ENCODE results near the gene RAC3. TPM values are rescaled to one million over a fixed set of nuclear protein-coding genes. Genes with fewer than 3 reads are reported as not detected.

RAC3 gene
- polyA plus RNA-seq, 1 donor (not counting 4 experiments of a cell fraction or from before 2014, with no cell fraction given), result 12.3 TPM

GRCh38 chr17:82055023-82055964 lies 23.8 kb downstream of the RAC3 start:
- no peak overlapping the region for H3K9ac ChIP-seq (ENCODE audit: control insufficient read depth, extremely low read depth, insufficient read depth, low read length)
- peaks cover 25% of the 10 kb centered on the region for H3K79me2 ChIP-seq (ENCODE audit: control insufficient read depth, insufficient read depth, low read length)
- no peak overlapping the region for H3K4me3 ChIP-seq (ENCODE audit: control insufficient read depth in 2 of 3, extremely low read depth in 1 of 3, insufficient read depth in 2 of 3, low read depth in 1 of 3, low read length in 3 of 3)
- dilution Hi-C loops (cut with MboI; ENCODE audit: extremely low pct_ligation_motif_present, low sequenced_read_pairs), result no loop called here
- H3K9me1 ChIP-seq (ENCODE audit: control insufficient read depth, extremely low read depth, insufficient read depth, low read length), result no peaks in the 10 kb centered on the region
- peaks cover 11% of the 10 kb centered on the region for H3K4me1 ChIP-seq (ENCODE audit: control insufficient read depth, extremely low read depth, insufficient read depth, low read length)
- peaks cover 26 to 36% of the 10 kb centered on the region in 2 experiments for H3K36me3 ChIP-seq (ENCODE audit: control insufficient read depth in 2 of 2, extremely low read depth in 1 of 2, insufficient read depth in 2 of 2, low read length in 2 of 2)
- DNase-seq (ENCODE audit: low read depth, low spot score) (no peak), FAIRE-seq (no peak)
- TF ChIP-seq CTCF (optimal IDR thresholded peaks at IDR 0.05 in 1 of 3, IDR thresholded peaks at IDR 0.05 in 1 of 3, conservative IDR thresholded peaks at IDR 0.05 in 1 of 3; ENCODE audit: extremely low read depth in 1 of 3, insufficient read depth in 2 of 3, low read length in 3 of 3) (no peak), EZH2 (IDR thresholded peaks at IDR 0.05; ENCODE audit: low read length) (no peak)
- no peak overlapping the region for H3K27ac ChIP-seq (ENCODE audit: control insufficient read depth, insufficient read depth, low read length)
- H3K27me3 ChIP-seq (ENCODE audit: control insufficient read depth, extremely low read depth, insufficient read depth, low read length), result no peaks in the 10 kb centered on the region
- no peak overlapping the region for H2AFZ ChIP-seq (ENCODE audit: control insufficient read depth, low read length)
- no peaks in the 10 kb centered on the region for H3K9me3 ChIP-seq (ENCODE audit: control insufficient read depth, low read depth, low read length)
- H3K4me2 ChIP-seq (ENCODE audit: control insufficient read depth, extremely low read depth, insufficient read depth, low read depth, low read length), result no peak overlapping the region
- no peaks in the 10 kb centered on the region for H4K20me1 ChIP-seq (ENCODE audit: control insufficient read depth, extremely low read depth, insufficient read depth, low read length)

DNA sequence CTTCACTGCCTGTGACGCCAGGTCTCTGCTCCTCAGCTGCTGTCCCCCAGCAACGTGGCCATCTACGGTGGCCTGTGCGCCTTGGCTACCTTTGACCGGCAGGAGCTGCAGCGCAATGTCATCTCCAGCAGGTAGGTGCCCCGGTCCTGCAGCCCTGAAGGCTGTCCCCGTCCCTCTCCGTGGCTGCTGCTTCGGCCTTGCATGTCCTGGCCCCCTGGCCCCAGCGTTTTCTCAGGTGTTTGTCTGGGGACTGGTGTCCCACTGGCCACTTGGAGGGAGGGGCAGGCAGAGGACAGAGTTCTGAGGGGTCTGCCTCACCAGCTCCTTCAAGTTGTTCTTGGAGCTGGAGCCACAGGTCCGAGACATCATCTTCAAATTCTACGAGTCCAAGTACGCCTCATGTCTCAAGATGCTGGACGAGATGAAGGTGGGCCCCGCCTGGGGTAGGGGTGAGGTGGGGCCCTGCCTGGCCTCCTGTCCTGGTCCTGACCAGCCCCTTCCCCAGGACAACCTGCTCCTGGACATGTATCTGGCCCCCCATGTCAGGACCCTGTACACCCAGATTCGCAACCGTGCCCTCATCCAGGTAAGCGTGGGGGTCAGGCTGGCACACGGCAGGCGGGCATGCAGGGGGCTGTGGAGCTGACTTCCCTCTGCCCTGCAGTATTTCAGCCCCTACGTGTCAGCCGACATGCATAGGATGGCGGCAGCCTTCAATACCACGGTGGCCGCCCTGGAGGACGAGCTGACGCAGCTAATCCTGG lies 24.7 kb downstream of the RAC3 start:
- Histone ChIP-seq H3K9me3 (ENCODE audit: control insufficient read depth, low read depth, low read length) (no peaks in the 10 kb centered on the region), H3K4me2 (ENCODE audit: control insufficient read depth, extremely low read depth, insufficient read depth, low read depth, low read length) (no peak overlapping the region), H3K27ac (ENCODE audit: control insufficient read depth, insufficient read depth, low read length) (no peak overlapping the region), H3K4me1 (ENCODE audit: control insufficient read depth, extremely low read depth, insufficient read depth, low read length) (peaks cover 6% of the 10 kb centered on the region), H3K27me3 (ENCODE audit: control insufficient read depth, extremely low read depth, insufficient read depth, low read length) (no peaks in the 10 kb centered on the region), H2AFZ (ENCODE audit: control insufficient read depth, low read length) (no peak overlapping the region), H3K79me2 (ENCODE audit: control insufficient read depth, insufficient read depth, low read length) (peaks cover 20% of the 10 kb centered on the region), H4K20me1 (ENCODE audit: control insufficient read depth, extremely low read depth, insufficient read depth, low read length) (no peaks in the 10 kb centered on the region), H3K9ac (ENCODE audit: control insufficient read depth, extremely low read depth, insufficient read depth, low read length) (no peak overlapping the region), H3K36me3 (ENCODE audit: control insufficient read depth in 2 of 2, extremely low read depth in 1 of 2, insufficient read depth in 2 of 2, low read length in 2 of 2) (peaks cover 30 to 40% of the 10 kb centered on the region in 2 experiments), H3K9me1 (ENCODE audit: control insufficient read depth, extremely low read depth, insufficient read depth, low read length) (no peaks in the 10 kb centered on the region), H3K4me3 (ENCODE audit: control insufficient read depth in 2 of 3, extremely low read depth in 1 of 3, insufficient read depth in 2 of 3, low read depth in 1 of 3, low read length in 3 of 3) (no peak overlapping the region)
- dilution Hi-C loops (cut with MboI; ENCODE audit: extremely low pct_ligation_motif_present, low sequenced_read_pairs), result no loop called here
- FAIRE-seq (no peak), DNase-seq (ENCODE audit: low read depth, low spot score) (no peak)
- TF ChIP-seq CTCF (optimal IDR thresholded peaks at IDR 0.05 in 1 of 3, IDR thresholded peaks at IDR 0.05 in 1 of 3, conservative IDR thresholded peaks at IDR 0.05 in 1 of 3; ENCODE audit: extremely low read depth in 1 of 3, insufficient read depth in 2 of 3, low read length in 3 of 3), result no peak
- no peak for TF ChIP-seq EZH2 (IDR thresholded peaks at IDR 0.05; ENCODE audit: low read length)
